ENCODE measurements around the gene RGMA. TPM values are rescaled to one million over a fixed set of nuclear protein-coding genes. Genes with fewer than 3 reads are reported as not detected.

Gene RGMA
- total RNA-seq, 1 donor from 2014 or later = 6.2 TPM

DNA sequence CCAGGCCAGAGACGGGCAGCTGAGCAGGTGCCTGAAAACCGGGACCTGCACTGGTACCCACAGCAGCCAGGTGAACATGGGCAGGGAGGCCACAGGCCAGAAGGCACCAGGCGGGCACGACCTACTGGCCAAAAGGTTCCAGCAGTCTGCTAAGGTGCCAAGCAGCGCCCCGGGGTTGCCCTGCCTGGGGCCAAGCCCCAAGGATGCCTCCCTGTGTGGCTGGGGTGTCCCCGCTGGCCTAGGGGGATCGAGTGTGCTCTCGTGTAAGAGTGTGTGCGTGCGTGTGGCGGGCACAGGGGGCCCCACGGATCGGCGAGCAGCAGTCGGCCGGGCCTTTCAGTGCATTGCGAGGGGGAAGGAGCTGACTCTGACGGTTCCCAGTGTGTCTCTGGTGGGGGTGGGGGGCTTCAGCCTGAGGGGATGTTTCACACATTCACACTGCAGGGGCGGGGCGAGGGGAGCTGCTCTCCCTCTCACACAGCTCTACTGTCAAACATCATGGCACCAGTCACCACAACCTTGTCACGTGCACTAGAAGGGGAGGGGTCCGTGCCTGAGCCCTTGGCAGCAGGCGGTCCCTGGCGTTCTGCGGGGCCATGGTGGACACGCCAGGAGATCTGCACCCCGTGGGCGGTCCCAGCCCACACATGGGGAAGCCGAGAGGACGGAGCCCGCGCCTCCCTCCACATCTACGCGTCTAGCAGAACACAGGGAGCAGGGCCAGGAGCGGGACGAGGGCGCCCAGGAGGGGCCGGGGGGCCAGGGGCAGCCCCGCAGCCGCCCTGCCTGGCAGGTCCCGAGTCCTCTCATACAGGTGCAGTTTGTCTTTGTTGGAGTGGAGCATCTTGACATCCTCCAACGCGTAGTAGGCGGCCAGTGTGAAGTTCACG, 44.5 kb downstream of the RGMA start:
- H3K9ac ChIP-seq (ENCODE audit: low read length) = no peak overlapping the region
- H3K27ac Mint-ChIP-seq (ENCODE audit: unreplicated experiment) = no peak overlapping the region
- H3K9me3 ChIP-seq (ENCODE audit: insufficient read depth, low read depth, low read length) = peaks cover 4% of the 10 kb centered on the region
- H4K20me1 ChIP-seq (ENCODE audit: insufficient read depth, low read length) = no peaks in the 10 kb centered on the region
- no peak overlapping the region for H2AFZ ChIP-seq (ENCODE audit: low read depth, low read length)
- no peaks in the 10 kb centered on the region for H3K36me3 ChIP-seq (ENCODE audit: insufficient read depth, low read length)
- TF ChIP-seq, protein P1, sequence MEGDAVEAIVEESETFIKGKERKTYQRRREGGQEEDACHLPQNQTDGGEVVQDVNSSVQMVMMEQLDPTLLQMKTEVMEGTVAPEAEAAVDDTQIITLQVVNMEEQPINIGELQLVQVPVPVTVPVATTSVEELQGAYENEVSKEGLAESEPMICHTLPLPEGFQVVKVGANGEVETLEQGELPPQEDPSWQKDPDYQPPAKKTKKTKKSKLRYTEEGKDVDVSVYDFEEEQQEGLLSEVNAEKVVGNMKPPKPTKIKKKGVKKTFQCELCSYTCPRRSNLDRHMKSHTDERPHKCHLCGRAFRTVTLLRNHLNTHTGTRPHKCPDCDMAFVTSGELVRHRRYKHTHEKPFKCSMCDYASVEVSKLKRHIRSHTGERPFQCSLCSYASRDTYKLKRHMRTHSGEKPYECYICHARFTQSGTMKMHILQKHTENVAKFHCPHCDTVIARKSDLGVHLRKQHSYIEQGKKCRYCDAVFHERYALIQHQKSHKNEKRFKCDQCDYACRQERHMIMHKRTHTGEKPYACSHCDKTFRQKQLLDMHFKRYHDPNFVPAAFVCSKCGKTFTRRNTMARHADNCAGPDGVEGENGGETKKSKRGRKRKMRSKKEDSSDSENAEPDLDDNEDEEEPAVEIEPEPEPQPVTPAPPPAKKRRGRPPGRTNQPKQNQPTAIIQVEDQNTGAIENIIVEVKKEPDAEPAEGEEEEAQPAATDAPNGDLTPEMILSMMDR (IDR thresholded peaks at IDR 0.05; ENCODE audit: insufficient read depth, low read depth, low read length) = no peak
- TF ChIP-seq EZH2 (IDR thresholded peaks at IDR 0.05; ENCODE audit: insufficient read depth, low read length) = no peak
- no peak overlapping the region for H3K4me3 ChIP-seq (ENCODE audit: insufficient read depth, low read depth, low read length)
- peaks cover 16% of the 10 kb centered on the region for H3K27me3 ChIP-seq (ENCODE audit: insufficient read depth, low read length)
- H3K79me2 ChIP-seq (ENCODE audit: insufficient read depth, low read length) = no peaks in the 10 kb centered on the region
- no peak overlapping the region for H3K4me3 Mint-ChIP-seq (ENCODE audit: unreplicated experiment)
- H3K9me3 Mint-ChIP-seq (ENCODE audit: unreplicated experiment) = peaks cover 11% of the 10 kb centered on the region
- FAIRE-seq = no peak
- no peak for DNase-seq (ENCODE audit: low read depth)
- H3K27ac ChIP-seq (ENCODE audit: low read depth, low read length) = no peak overlapping the region
- peaks cover 3% of the 10 kb centered on the region for H3K4me1 Mint-ChIP-seq (ENCODE audit: low read depth, unreplicated experiment)
- H3K36me3 Mint-ChIP-seq (ENCODE audit: low read depth, unreplicated experiment) = peaks cover 10% of the 10 kb centered on the region
- no peaks in the 10 kb centered on the region for H3K4me1 ChIP-seq (ENCODE audit: insufficient read depth, low read length)
- H3K4me2 ChIP-seq (ENCODE audit: low read length) = no peak overlapping the region
- no peaks in the 10 kb centered on the region for H3K27me3 Mint-ChIP-seq (ENCODE audit: low read depth, unreplicated experiment)

DNA sequence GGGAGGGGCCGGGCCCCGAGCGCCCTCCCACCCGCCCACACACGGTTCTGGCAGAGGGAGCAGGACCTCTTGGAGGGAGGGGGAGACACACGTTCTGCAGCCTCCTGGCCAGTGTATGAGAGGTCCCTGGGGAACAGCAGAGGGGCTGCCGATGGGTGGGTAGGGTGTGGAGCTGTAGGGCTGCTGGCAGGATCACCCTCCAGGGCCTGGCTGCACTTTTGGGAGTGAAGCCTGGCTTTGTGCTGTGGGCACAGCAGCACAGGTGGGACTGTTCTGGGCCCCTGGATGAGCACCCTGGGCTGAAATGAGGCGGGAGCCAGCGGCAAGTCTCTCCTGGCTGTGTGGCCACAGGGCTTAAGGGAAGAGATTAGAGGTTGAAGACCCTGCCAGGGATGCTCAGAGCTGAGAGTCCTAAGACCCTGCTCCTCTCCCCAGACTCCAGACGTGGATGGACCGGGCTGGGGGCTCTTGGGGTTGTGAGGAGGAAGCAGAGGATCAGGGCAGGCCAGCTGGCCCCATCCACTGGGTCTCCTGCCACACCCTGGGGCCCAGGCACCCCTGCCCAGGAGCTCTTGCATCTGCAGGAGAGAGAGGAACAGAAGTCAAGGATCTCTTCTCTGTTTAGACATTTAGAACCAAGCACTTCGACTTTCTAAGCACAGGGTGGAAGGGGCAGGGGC, 45.2 kb downstream of the RGMA start:
- H3K4me3 Mint-ChIP-seq (ENCODE audit: unreplicated experiment) = no peak overlapping the region
- H3K27ac Mint-ChIP-seq (ENCODE audit: unreplicated experiment) = no peak overlapping the region
- H3K9me3 Mint-ChIP-seq (ENCODE audit: unreplicated experiment) = peaks cover 11% of the 10 kb centered on the region
- H3K27me3 Mint-ChIP-seq (ENCODE audit: low read depth, unreplicated experiment) = no peaks in the 10 kb centered on the region
- no peak overlapping the region for H2AFZ ChIP-seq (ENCODE audit: low read depth, low read length)
- no peaks in the 10 kb centered on the region for H4K20me1 ChIP-seq (ENCODE audit: insufficient read depth, low read length)
- no peak overlapping the region for H3K27ac ChIP-seq (ENCODE audit: low read depth, low read length)
- no peaks in the 10 kb centered on the region for H3K4me1 ChIP-seq (ENCODE audit: insufficient read depth, low read length)
- peaks cover 3% of the 10 kb centered on the region for H3K4me1 Mint-ChIP-seq (ENCODE audit: low read depth, unreplicated experiment)
- no peak overlapping the region for H3K4me2 ChIP-seq (ENCODE audit: low read length)
- no peak for TF ChIP-seq EZH2 (IDR thresholded peaks at IDR 0.05; ENCODE audit: insufficient read depth, low read length)
- TF ChIP-seq, protein P1 (IDR thresholded peaks at IDR 0.05; ENCODE audit: insufficient read depth, low read depth, low read length) = no peak
- DNase-seq (ENCODE audit: low read depth) (no peak), FAIRE-seq (no peak)
- H3K36me3 ChIP-seq (ENCODE audit: insufficient read depth, low read length) = no peaks in the 10 kb centered on the region
- H3K36me3 Mint-ChIP-seq (ENCODE audit: low read depth, unreplicated experiment) = peaks cover 5% of the 10 kb centered on the region
- no peak overlapping the region for H3K4me3 ChIP-seq (ENCODE audit: insufficient read depth, low read depth, low read length)
- peaks cover 4% of the 10 kb centered on the region for H3K9me3 ChIP-seq (ENCODE audit: insufficient read depth, low read depth, low read length)
- no peak overlapping the region for H3K9ac ChIP-seq (ENCODE audit: low read length)
- no peaks in the 10 kb centered on the region for H3K79me2 ChIP-seq (ENCODE audit: insufficient read depth, low read length)
- H3K27me3 ChIP-seq (ENCODE audit: insufficient read depth, low read length) = peaks cover 12% of the 10 kb centered on the region
